Heart left ventricle (tissue), 16 donors: ENCODE measurements around the gene OGDH. TPM values are rescaled to one million over a fixed set of nuclear protein-coding genes. Genes with fewer than 3 reads are reported as not detected.
"Not testable (repeated sequence)": the region's sequence is repeated elsewhere in the genome, so short reads cannot be mapped to it uniquely, and the experiment has no call there.

Experiments used
- ATAC-seq, 4 donors: fragments of 200-7000 bp; cut with Tn5 transposase; one replicate each; pipeline ENCODE4 v1.9.1; 2020 to 2022; ENCODE audit warnings: moderate library complexity in 4 of 4, mild to moderate bottlenecking in 3 of 4, moderate number of reproducible peaks in 1 of 4
- DNase-seq, 5 donors: peaks; one replicate each; pipeline ENCODE4 v3.0.0-alpha.2; 2020
- H3K27ac ChIP-seq, 12 donors: fragments of 200-600 bp; sonication (generic) in 4 of 12; one replicate each; pipeline versions ENCODE4 v1.5.0 to v1.8.0; 2016 to 2022; ENCODE audit warnings: mild to moderate bottlenecking in 2 of 12
- H3K27me3 ChIP-seq, 9 donors: fragments of 200-600 bp; sonication (generic) in 2 of 9; one replicate each; pipeline versions ENCODE4 v1.5.1 to v1.8.0; 2016 to 2022; ENCODE audit warnings: mild to moderate bottlenecking in 3 of 9
- H3K36me3 ChIP-seq, 9 donors: fragments of 200-600 bp; sonication (generic) in 2 of 9; one replicate each; pipeline versions ENCODE4 v1.5.0 to v1.8.0; 2018 to 2022; ENCODE audit warnings: mild to moderate bottlenecking in 2 of 9
- H3K4me1 ChIP-seq, 12 donors: fragments of 200-600 bp; sonication (generic) in 4 of 12; one replicate each; pipeline versions ENCODE4 v1.5.0 to v1.8.0; 2016 to 2022; ENCODE audit warnings: mild to moderate bottlenecking in 3 of 12
- H3K4me3 ChIP-seq, 12 donors: fragments of 200-600 bp; sonication (generic) in 4 of 12; one replicate each; pipeline versions ENCODE4 v1.5.0 to v1.8.0; 2017 to 2022; ENCODE audit warnings: mild to moderate bottlenecking in 9 of 12, moderate library complexity in 4 of 12
- H3K9me3 ChIP-seq, 12 donors: fragments of 200-600 bp; sonication (generic) in 4 of 12; one replicate each; pipeline versions ENCODE4 v1.5.0 to v1.8.0; 2016 to 2022; ENCODE audit warnings: mild to moderate bottlenecking in 1 of 12
- POLR2A ChIP-seq, 2 donors: fragments of 450-650 bp; IDR thresholded peaks; one replicate each; pipeline ENCODE4 v1.6.1; 2017; ENCODE audit warnings: antibody characterized with exemption in 2 of 2, mild to moderate bottlenecking in 2 of 2, moderate library complexity in 2 of 2
- WGBS, 4 donors: extraction: QIAGEN DNeasy Blood & Tissue Kit in 2 of 4; methylation state at CpG; one replicate each; pipeline versions ENCODE4 v1.1.5 to v1.1.7; 2013 to 2018; 5-methylcytosine and 5-hydroxymethylcytosine counted together
- intact Hi-C, 10 donors: fragments of 100-400 bp; cut with DNase I; formaldehyde crosslinking; loops; one replicate each; pipeline versions ENCODE4 v1.11.1 to v1.14.2; 2022
- polyA plus RNA-seq, 2 donors: library from polyadenylated mRNA; stranded (reverse); fragments of 200-250 nt; gene quantifications; one replicate each; pipeline ENCODE4 v1.2.3, GENCODE V29; 2013
- total RNA-seq, 9 donors: library from RNA; depleted of rRNA in 2 of 9; stranded (reverse); fragments of >200 nt in 2 of 9; fragmentation: NEBNext Ultra II Directional in 3 of 9; extraction: Animal tissue kit (Norgen Biotek cat#: 25700) in 3 of 9; gene quantifications; one replicate each; pipeline versions ENCODE4 v1.1.0 to v1.2.4, GENCODE V29; 2016 to 2023
- TF ChIP-seq, protein P1 (sequence below), 12 donors: fragments of 200-600 bp; sonication (generic) in 4 of 12; IDR thresholded peaks; one replicate each; pipeline versions ENCODE4 v1.5.0 to v1.8.0; 2018 to 2022; ENCODE audit warnings: antibody characterized with exemption in 12 of 12, mild to moderate bottlenecking in 5 of 12
- donor health status: ischemic (EF 13 %, LVEDD 7.1; RV severe dilation, severe dysfunction).
- donor health status: healthy with polysubstance abuse.
- donor health status: DM: no; HTN: yes; CAD: no.
- donor health status: DM: no; HTN: no; CAD: no.
- donor health status: ischemic (EF 25% LVEDD 6.9; RV normal size, moderate dysfunction).
- donor health status: ischemic (EF 25% LVEDD 5.7; RV mildly dilated, moderate dysfunction).
- donor health status: healthy.
- donor health status: DM: yes; HTN: yes; CAD: no.
- donor health status: ischemic (EF 35%, LVEDD 5.7; RV mildly dilated, moderate dysfunction).
- donor health status: nonischemic (EF 11% LVEDD 7.7; RV severe dilation, severe dysfunction).
- donor health status: DM: yes; HTN: yes; CAD: no.
- donor health status: PGD.
- donor health status: ischemic (EF 29% LVEDD 5.4; RV normal size, mild dysfunction).
- donor health status: nonischemic (EF 23%, LVEDD 6.1; RV moderate dilation, normal function).

Gene OGDH
- total and polyA plus RNA-seq, 11 donors: 247 to 789 (median 633) TPM

DNA sequence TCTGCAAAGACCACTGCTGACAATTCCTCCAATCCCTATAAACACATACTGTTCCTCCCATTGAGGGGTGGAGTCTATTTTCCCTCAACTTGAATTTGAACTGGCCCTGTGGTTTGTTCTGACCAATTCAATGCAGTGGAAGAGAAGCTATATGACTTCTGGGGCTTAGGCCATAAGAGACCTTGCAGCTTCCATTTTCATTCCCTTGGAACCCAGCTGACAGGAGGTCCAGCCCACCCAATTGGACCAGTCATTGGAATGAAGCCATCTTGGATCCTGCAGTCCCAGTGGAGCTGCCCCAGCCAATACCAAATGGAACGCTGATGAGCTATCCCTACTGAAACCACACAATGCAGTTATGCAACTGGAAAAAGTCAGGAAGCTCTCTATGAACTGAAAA is 15.5 kb upstream of the OGDH start:
- Histone ChIP-seq H3K27ac (no peak overlapping the region), H3K36me3 (no peaks in the 10 kb centered on the region), H3K27me3 (no peaks in the 10 kb centered on the region), H3K9me3 (no peaks in the 10 kb centered on the region), H3K4me3 (no peak overlapping the region), H3K4me1 (peaks cover 0 to 11% (median 3%) of the 10 kb centered on the region in 12 donors)
- 79 to 88% (median 83%) methylated on average over 1 of the region's 1 CpG for whole genome bisulfite sequencing, 4 donors
- no peak for DNase-seq
- ATAC-seq: no peak
- intact Hi-C loops: loop anchor here in 3 of 10 donors (2.0 to 10.0 kb wide), 3 partner anchors 330 to 524 kb away; partner anchors contain the start of gene TBRG4 (in 1 of the 3)
- no peak for TF ChIP-seq POLR2A (IDR thresholded peaks at IDR 0.05)
- TF ChIP-seq, protein P1, sequence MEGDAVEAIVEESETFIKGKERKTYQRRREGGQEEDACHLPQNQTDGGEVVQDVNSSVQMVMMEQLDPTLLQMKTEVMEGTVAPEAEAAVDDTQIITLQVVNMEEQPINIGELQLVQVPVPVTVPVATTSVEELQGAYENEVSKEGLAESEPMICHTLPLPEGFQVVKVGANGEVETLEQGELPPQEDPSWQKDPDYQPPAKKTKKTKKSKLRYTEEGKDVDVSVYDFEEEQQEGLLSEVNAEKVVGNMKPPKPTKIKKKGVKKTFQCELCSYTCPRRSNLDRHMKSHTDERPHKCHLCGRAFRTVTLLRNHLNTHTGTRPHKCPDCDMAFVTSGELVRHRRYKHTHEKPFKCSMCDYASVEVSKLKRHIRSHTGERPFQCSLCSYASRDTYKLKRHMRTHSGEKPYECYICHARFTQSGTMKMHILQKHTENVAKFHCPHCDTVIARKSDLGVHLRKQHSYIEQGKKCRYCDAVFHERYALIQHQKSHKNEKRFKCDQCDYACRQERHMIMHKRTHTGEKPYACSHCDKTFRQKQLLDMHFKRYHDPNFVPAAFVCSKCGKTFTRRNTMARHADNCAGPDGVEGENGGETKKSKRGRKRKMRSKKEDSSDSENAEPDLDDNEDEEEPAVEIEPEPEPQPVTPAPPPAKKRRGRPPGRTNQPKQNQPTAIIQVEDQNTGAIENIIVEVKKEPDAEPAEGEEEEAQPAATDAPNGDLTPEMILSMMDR (IDR thresholded peaks at IDR 0.05): no peak

GRCh38 chr7:44595934-44596635 is 10.3 kb upstream of the OGDH start:
- Histone ChIP-seq H3K27ac (peak overlapping the region in 10 of 12 donors; percentile 25 to 86 (median 71)), H3K9me3 (no peaks in the 10 kb centered on the region), H3K4me1 (peaks cover 0 to 16% (median 3%) of the 10 kb centered on the region in 12 donors), H3K4me3 (no peak overlapping the region), H3K36me3 (no peaks in the 10 kb centered on the region), H3K27me3 (no peaks in the 10 kb centered on the region)
- TF ChIP-seq, protein P1 (IDR thresholded peaks at IDR 0.05): peak in 3 of 12 donors; percentile 8 to 17 (median 15)
- peak in 1 of 2 donors; percentile 13 for TF ChIP-seq POLR2A (IDR thresholded peaks at IDR 0.05)
- intact Hi-C loops: loop anchor here in 2 of 10 donors (5.0 to 10.0 kb wide), 2 partner anchors 256 to 519 kb away; partner anchors contain the start of gene TBRG4 (in 1 of the 2)
- ATAC-seq (peak; percentile 88 to 96 (median 94)), DNase-seq (no peak)
- 57 to 66% (median 64%) methylated on average over 4 to 5 of the region's 5 CpGs for WGBS, 4 donors

GRCh38 chr7:44597181-44597580 is 9.2 kb upstream of the OGDH start:
- H3K4me1 ChIP-seq: peaks cover 0 to 16% (median 3%) of the 10 kb centered on the region in 12 donors
- H3K27ac ChIP-seq, H3K9me3 ChIP-seq, DNase-seq, ATAC-seq, H3K36me3 ChIP-seq, H3K27me3 ChIP-seq, H3K4me3 ChIP-seq: not testable (repeated sequence)
- WGBS, 4 donors: 91 to 93% (median 92%) methylated on average over 8 of the region's 8 CpGs
- intact Hi-C loops: loop anchor here in 2 of 10 donors (5.0 to 10.0 kb wide), 2 partner anchors 255 to 518 kb away; partner anchors contain the start of gene TBRG4 (in 1 of the 2)

GRCh38 chr7:44599222-44599621 is 7.2 kb upstream of the OGDH start:
- H3K27ac ChIP-seq: no peak overlapping the region
- intact Hi-C loops: loop anchor here in 2 of 10 donors (5.0 to 10.0 kb wide), 2 partner anchors 253 to 516 kb away; partner anchors contain the start of gene TBRG4 (in 1 of the 2)
- TF ChIP-seq, protein P1 (IDR thresholded peaks at IDR 0.05): no peak
- no peak for TF ChIP-seq POLR2A (IDR thresholded peaks at IDR 0.05)
- peaks cover 0 to 16% (median 3%) of the 10 kb centered on the region in 12 donors for H3K4me1 ChIP-seq
- DNase-seq (no peak), ATAC-seq (no peak)
- no peaks in the 10 kb centered on the region for H3K9me3 ChIP-seq
- H3K27me3 ChIP-seq: no peaks in the 10 kb centered on the region
- WGBS, 4 donors: 64 to 73% (median 65%) methylated on average over 3 of the region's 3 CpGs
- no peaks in the 10 kb centered on the region for H3K36me3 ChIP-seq
- no peak overlapping the region for H3K4me3 ChIP-seq
